Measurements from ENCODE around the gene CUL4A. TPM values are rescaled to one million over a fixed set of nuclear protein-coding genes. Genes with fewer than 3 reads are reported as not detected.

The CUL4A gene
- total RNA-seq, 5 donors from 2014 or later (not counting 1 experiment from before 2014, with no cell fraction given): 80.3 to 94.5 (median 82.7) TPM

DNA sequence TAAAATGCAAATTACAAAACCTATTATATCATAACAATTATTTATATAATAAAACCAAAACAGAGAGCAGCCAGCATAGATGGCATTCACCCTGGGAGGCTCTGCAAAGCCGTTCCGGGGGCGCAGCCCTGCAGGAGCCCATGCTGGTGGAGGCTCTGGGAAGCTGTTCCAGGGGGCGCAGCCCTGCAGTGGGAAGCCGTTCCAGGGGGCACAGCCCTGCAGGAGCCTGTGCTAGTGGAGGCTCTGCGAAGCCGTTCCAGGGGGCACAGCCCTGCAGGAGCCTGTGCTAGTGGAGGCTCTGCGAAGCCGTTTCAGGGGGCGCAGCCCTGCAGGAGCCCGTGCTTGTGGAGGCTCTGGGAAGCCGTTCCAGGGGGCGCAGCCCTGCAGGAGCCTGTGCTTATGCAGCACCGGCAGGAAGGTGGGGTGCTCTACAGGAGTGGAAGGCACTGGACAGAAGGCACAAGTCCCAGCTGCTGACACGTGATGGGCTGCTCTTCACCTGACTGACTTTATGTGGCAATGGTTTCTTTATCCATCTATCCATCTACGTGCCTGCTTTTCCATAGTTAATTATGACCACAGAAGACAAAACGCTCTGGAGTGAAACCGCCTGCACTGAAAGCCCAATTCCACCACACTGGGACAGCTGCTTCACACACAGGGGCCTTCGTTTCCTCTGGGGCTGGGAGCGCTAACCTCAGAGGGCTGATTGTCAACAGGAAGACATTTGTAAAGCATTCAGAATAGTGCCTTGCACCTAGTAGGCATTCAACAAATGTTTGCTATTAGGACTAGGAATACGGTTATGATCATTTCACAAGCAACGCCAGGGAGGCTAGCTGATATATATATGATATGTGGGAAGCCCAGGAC, 24.6 kb upstream of the CUL4A start:
- WGBS (ENCODE audit: insufficient coverage): 57% methylated on average over 17 of the region's 22 CpGs
- ChIA-PET POLR2A (no interaction called here), CTCF (no interaction called here)
- Histone ChIP-seq H3K4me3 (ENCODE audit: control insufficient read depth in 1 of 2, extremely low read depth in 1 of 2, low read length in 1 of 2) (peak overlapping the region in 1 of 2 donors; percentile 31), H3K9me3 (no peaks in the 10 kb centered on the region), H3K27me3 (replicated peaks in 1 of 2; ENCODE audit: control insufficient read depth in 2 of 2, extremely low read depth in 1 of 2, insufficient read depth in 2 of 2, low read length in 1 of 2) (no peaks in the 10 kb centered on the region), H3K27ac (ENCODE audit: low read length) (peak overlapping the region; percentile 61), H3K36me3 (ENCODE audit: control insufficient read depth in 2 of 2, extremely low read depth in 1 of 2, insufficient read depth in 1 of 2, low read length in 1 of 2) (peaks cover 5 to 53% of the 10 kb centered on the region in 2 donors), H3K4me1 (ENCODE audit: control insufficient read depth in 1 of 2, extremely low read depth in 1 of 2, insufficient read depth in 2 of 2, low read length in 2 of 2) (peaks cover 27 to 51% of the 10 kb centered on the region in 2 experiments)
- Mint-ChIP-seq H3K9me3 (no peaks in the 10 kb centered on the region), H3K27ac (peak overlapping the region; percentile 93 to 96), H3K27me3 (no peaks in the 10 kb centered on the region), H3K4me1 (peaks cover 49 to 77% (median 67%) of the 10 kb centered on the region in 3 donors), H3K36me3 (peaks cover 63% of the 10 kb centered on the region), H3K4me3 (peak overlapping the region; percentile 77 to 83 (median 77))
- DNase-seq (peak in 14 of 35 experiments; percentile 22 to 59 (median 40)), ATAC-seq (replicated peaks in 1 of 4) (peak; percentile 79 to 92 (median 80))

DNA sequence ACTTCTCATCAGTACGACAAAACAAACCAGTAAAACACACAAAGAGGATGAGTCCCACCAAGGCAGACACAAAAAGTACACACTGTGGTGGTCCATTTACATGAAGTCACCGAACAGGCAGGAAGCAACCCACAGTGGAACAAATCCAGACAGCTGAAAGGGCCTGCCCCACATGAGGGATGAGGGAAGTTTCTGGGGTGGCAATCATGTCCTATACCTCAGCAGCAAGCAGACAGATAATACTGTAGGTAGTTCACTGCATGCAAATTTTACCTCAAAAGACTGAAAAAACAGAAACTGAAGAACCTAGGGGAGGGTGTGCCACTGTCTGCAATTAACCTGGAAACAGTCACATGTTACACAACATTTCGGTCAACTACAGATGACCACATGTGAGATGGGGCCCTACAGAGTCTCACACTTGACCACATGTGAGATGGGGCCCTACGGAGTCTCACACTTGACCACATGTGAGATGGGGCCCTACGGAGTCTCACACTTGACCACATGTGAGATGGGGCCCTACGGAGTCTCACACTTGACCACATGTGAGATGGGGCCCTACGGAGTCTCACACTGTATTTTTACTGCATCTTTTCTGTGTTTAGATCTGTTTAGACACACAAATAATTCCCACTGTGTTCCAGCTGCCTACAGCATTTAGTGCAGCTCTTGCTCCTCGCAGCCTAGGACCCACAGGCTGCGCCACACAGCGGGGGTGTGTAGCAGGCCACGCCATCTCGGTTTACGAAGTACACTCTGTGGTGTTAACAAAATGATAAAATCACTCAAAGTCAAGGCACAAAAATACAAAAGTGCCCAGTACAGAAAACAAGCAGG, 23.1 kb upstream of the CUL4A start:
- Mint-ChIP-seq H3K4me3 (peak overlapping the region; percentile 53 to 70 (median 60)), H3K36me3 (peaks cover 58% of the 10 kb centered on the region), H3K9me3 (no peaks in the 10 kb centered on the region), H3K4me1 (peaks cover 34 to 62% (median 56%) of the 10 kb centered on the region in 3 donors), H3K27me3 (no peaks in the 10 kb centered on the region), H3K27ac (peak overlapping the region; percentile 95 to 97)
- Histone ChIP-seq H3K9me3 (no peaks in the 10 kb centered on the region), H3K4me3 (ENCODE audit: control insufficient read depth in 1 of 2, extremely low read depth in 1 of 2, low read length in 1 of 2) (peak overlapping the region in 1 of 2 donors; percentile 9), H3K27ac (ENCODE audit: low read length) (peak overlapping the region; percentile 61), H3K36me3 (ENCODE audit: control insufficient read depth in 2 of 2, extremely low read depth in 1 of 2, insufficient read depth in 1 of 2, low read length in 1 of 2) (peaks cover 6 to 51% of the 10 kb centered on the region in 2 donors), H3K4me1 (ENCODE audit: control insufficient read depth in 1 of 2, extremely low read depth in 1 of 2, insufficient read depth in 2 of 2, low read length in 2 of 2) (peaks cover 27 to 48% of the 10 kb centered on the region in 2 experiments), H3K27me3 (replicated peaks in 1 of 2; ENCODE audit: control insufficient read depth in 2 of 2, extremely low read depth in 1 of 2, insufficient read depth in 2 of 2, low read length in 1 of 2) (no peaks in the 10 kb centered on the region)
- peak in 1 of 35 experiments; percentile 54 for DNase-seq
- ChIA-PET POLR2A (no interaction called here), CTCF (no interaction called here)
- ATAC-seq (replicated peaks in 1 of 4): peak in 1 of 4 experiments; percentile 61
- 33% methylated on average over 2 of the region's 13 CpGs for WGBS (ENCODE audit: insufficient coverage)

DNA sequence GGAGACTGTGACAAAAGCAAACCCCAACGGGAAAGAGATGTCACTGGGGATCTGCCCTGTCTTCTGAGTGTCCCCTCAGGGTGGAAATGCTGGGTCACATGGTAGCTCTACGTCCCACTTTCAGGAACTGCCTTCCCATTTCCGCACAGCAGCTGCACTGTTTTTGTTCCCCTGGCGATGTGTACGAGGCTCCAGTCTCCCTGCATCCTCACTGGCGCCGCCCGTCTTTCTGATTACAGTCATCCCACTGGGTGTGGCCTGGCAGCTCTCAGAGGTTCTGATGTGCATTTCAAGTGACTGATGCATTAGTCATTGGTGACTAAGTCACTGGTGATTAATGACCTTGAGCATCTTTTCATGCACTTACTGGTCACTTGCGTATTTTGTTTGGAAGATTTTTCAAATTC, 22.1 kb upstream of the CUL4A start:
- H3K9me3 Mint-ChIP-seq: no peaks in the 10 kb centered on the region
- Histone ChIP-seq H3K4me3 (ENCODE audit: control insufficient read depth in 1 of 2, extremely low read depth in 1 of 2, low read length in 1 of 2) (no peak overlapping the region), H3K4me1 (ENCODE audit: control insufficient read depth in 1 of 2, extremely low read depth in 1 of 2, insufficient read depth in 2 of 2, low read length in 2 of 2) (peaks cover 27 to 42% of the 10 kb centered on the region in 2 experiments), H3K27ac (ENCODE audit: low read length) (peak overlapping the region; percentile 61), H3K9me3 (no peaks in the 10 kb centered on the region), H3K27me3 (replicated peaks in 1 of 2; ENCODE audit: control insufficient read depth in 2 of 2, extremely low read depth in 1 of 2, insufficient read depth in 2 of 2, low read length in 1 of 2) (no peaks in the 10 kb centered on the region), H3K36me3 (ENCODE audit: control insufficient read depth in 2 of 2, extremely low read depth in 1 of 2, insufficient read depth in 1 of 2, low read length in 1 of 2) (peaks cover 6 to 53% of the 10 kb centered on the region in 2 donors)
- H3K4me1 Mint-ChIP-seq: peaks cover 31 to 55% (median 49%) of the 10 kb centered on the region in 3 donors
- H3K27me3 Mint-ChIP-seq: no peaks in the 10 kb centered on the region
- H3K36me3 Mint-ChIP-seq: peaks cover 56% of the 10 kb centered on the region
- ATAC-seq (replicated peaks in 1 of 4): no peak
- peak in 4 of 35 experiments; percentile 16 to 34 (median 26) for DNase-seq
- ChIA-PET POLR2A (no interaction called here), CTCF (no interaction called here)
- H3K4me3 Mint-ChIP-seq: peak overlapping the region in 2 of 3 donors; percentile 44 to 72
- 55% methylated on average over 8 of the region's 9 CpGs for WGBS (ENCODE audit: insufficient coverage)
- H3K27ac Mint-ChIP-seq: peak overlapping the region; percentile 89

DNA sequence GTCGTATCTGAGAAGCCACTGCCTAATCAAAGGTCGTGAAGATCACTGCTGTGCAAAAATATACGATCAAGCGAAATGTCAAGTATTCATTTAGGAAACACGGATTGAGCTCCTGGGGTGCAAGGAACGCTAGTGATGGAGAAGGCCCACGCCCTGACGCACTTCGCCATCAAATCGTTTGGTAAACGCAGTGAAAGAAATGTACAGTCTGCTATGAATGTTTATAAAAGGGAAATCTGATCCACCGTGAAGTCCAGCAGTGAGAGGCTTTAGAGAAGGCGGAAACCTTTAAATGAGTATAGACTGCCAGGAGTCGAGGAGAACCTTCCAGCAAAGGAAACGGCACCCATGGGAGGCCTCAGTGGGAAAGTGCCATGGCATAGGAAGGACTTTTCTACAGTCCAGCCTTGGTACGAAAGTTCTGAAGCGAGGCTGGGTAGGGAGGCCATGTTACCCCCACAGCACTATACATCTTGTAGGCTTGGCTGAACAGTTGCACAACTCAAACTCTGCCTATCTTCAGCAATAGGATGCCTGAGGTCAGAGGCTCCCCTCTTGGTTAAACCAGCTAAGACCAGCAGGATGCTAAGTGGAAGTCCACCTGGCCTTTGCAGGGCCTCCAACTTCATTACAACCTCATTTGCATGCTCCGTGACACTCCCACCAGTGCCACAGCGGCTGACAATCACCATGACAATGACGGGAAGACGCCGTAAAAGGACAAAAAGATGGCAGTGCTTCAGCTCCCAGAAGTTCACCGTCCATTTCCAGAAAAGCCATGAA, 21.3 kb upstream of the CUL4A start:
- ChIA-PET CTCF (no interaction called here), POLR2A (interaction anchor here in 1 of 2 donors (0.5 kb wide), 1 partner anchor 518 kb away, joined by 6 read pairs; no protein-coding TSS in a partner anchor)
- 97% methylated on average over 22 of the region's 23 CpGs for WGBS (ENCODE audit: insufficient coverage)
- Histone ChIP-seq H3K27ac (ENCODE audit: low read length) (no peak overlapping the region), H3K4me1 (ENCODE audit: control insufficient read depth in 1 of 2, extremely low read depth in 1 of 2, insufficient read depth in 2 of 2, low read length in 2 of 2) (peaks cover 27 to 37% of the 10 kb centered on the region in 2 experiments), H3K36me3 (ENCODE audit: control insufficient read depth in 2 of 2, extremely low read depth in 1 of 2, insufficient read depth in 1 of 2, low read length in 1 of 2) (peaks cover 6 to 57% of the 10 kb centered on the region in 2 donors), H3K27me3 (replicated peaks in 1 of 2; ENCODE audit: control insufficient read depth in 2 of 2, extremely low read depth in 1 of 2, insufficient read depth in 2 of 2, low read length in 1 of 2) (no peaks in the 10 kb centered on the region), H3K9me3 (no peaks in the 10 kb centered on the region), H3K4me3 (ENCODE audit: control insufficient read depth in 1 of 2, extremely low read depth in 1 of 2, low read length in 1 of 2) (no peak overlapping the region)
- Mint-ChIP-seq H3K4me1 (peaks cover 31 to 52% (median 46%) of the 10 kb centered on the region in 3 donors), H3K4me3 (no peak overlapping the region), H3K36me3 (peaks cover 62% of the 10 kb centered on the region), H3K27ac (peak overlapping the region; percentile 5 to 89), H3K9me3 (no peaks in the 10 kb centered on the region), H3K27me3 (no peaks in the 10 kb centered on the region)
- DNase-seq (no peak), ATAC-seq (replicated peaks in 1 of 4) (no peak)

DNA sequence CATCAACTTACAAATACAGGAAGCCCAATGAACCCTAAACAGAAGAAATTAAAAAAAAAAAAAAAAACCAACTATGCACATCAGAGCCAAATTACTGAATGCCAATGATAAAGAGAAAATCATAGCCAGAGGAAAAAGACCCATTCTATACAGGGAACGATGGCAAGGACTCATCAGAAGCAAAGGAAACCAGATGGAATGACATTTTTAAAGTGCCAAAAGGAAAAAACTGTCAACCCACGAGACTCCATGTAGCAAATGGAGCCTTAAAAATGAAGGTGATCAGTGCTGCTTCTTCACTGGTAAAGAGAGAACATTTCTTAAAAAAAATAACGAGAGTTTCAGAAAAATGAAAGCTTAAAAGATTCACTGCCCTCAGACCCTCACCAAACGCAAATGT, 19.2 kb upstream of the CUL4A start:
- CTCF ChIA-PET: interaction anchor here in 1 of 2 donors (0.7 kb wide), 1 partner anchor 23 kb away, joined by 5 read pairs; no protein-coding TSS in a partner anchor
- Histone ChIP-seq H3K27me3 (replicated peaks in 1 of 2; ENCODE audit: control insufficient read depth in 2 of 2, extremely low read depth in 1 of 2, insufficient read depth in 2 of 2, low read length in 1 of 2) (no peaks in the 10 kb centered on the region), H3K27ac (ENCODE audit: low read length) (no peak overlapping the region), H3K9me3 (no peaks in the 10 kb centered on the region), H3K4me3 (ENCODE audit: control insufficient read depth in 1 of 2, extremely low read depth in 1 of 2, low read length in 1 of 2) (no peak overlapping the region), H3K36me3 (ENCODE audit: control insufficient read depth in 2 of 2, extremely low read depth in 1 of 2, insufficient read depth in 1 of 2, low read length in 1 of 2) (peaks cover 9 to 66% of the 10 kb centered on the region in 2 donors), H3K4me1 (ENCODE audit: control insufficient read depth in 1 of 2, extremely low read depth in 1 of 2, insufficient read depth in 2 of 2, low read length in 2 of 2) (peaks cover 14 to 23% of the 10 kb centered on the region in 2 experiments)
- 100% methylated on average over 1 of the region's 4 CpGs for WGBS (ENCODE audit: insufficient coverage)
- Mint-ChIP-seq H3K9me3 (no peaks in the 10 kb centered on the region), H3K27me3 (no peaks in the 10 kb centered on the region), H3K4me1 (peaks cover 21 to 36% (median 28%) of the 10 kb centered on the region in 3 donors), H3K4me3 (no peak overlapping the region), H3K27ac (no peak overlapping the region), H3K36me3 (peaks cover 65% of the 10 kb centered on the region)
- no peak for ATAC-seq (replicated peaks in 1 of 4)
- POLR2A ChIA-PET: no interaction called here
- DNase-seq: no peak
